GM23338 (cell line): Measurements from ENCODE around the gene SMAD1.

Source experiments
- CREB1 ChIP-seq: fragments of 250-450 bp; sonication (Bioruptor Pico); IDR thresholded peaks from 2 replicates; pipeline ENCODE4 v1.5.0; 2020; ENCODE audit warnings: low read depth, mild to moderate bottlenecking, moderate library complexity
- CTCF ChIP-seq, 2 experiments: fragments of 200-600 bp in 1 of 2; sonication (generic) in 1 of 2; conservative IDR thresholded peaks; 2 replicates each; pipeline versions ENCODE4 v1.5.1 to v1.6.1; 2016 to 2017; ENCODE audit warnings: antibody characterized with exemption in 2 of 2, low read depth in 2 of 2, mild to moderate bottlenecking in 2 of 2, moderate library complexity in 1 of 2
- ETS1 ChIP-seq: IDR thresholded peaks from 2 replicates; pipeline ENCODE4 v1.6.1; 2016; ENCODE audit warnings: antibody characterized with exemption
- EZH2 ChIP-seq: fragments of 200-600 bp; sonication (generic); IDR thresholded peaks from one replicate; pipeline ENCODE4 v1.8.0; 2017; ENCODE audit warnings: antibody characterized with exemption, mild to moderate bottlenecking, low read depth; ENCODE audit not compliant: unreplicated experiment
- EZH2phosphoT487 ChIP-seq: fragments of 200-600 bp; sonication (generic); IDR thresholded peaks from one replicate; pipeline ENCODE4 v1.8.1; 2018; ENCODE audit warnings: antibody characterized with exemption; ENCODE audit not compliant: unreplicated experiment
- JUNB ChIP-seq: IDR thresholded peaks from one replicate; pipeline ENCODE4 v1.6.1; 2016; ENCODE audit warnings: antibody characterized with exemption; ENCODE audit not compliant: unreplicated experiment
- POLR2AphosphoS5 ChIP-seq: IDR thresholded peaks from 2 replicates; pipeline ENCODE4 v1.6.1; 2016; ENCODE audit warnings: antibody characterized with exemption, low read depth
- REST ChIP-seq: IDR thresholded peaks from one replicate; pipeline ENCODE4 v1.6.1; 2018; ENCODE audit warnings: antibody characterized with exemption; ENCODE audit not compliant: unreplicated experiment
- ZNF114 ChIP-seq: fragments of 250-450 bp; sonication (Bioruptor Pico); IDR thresholded peaks from 2 replicates; pipeline ENCODE4 v1.5.0; 2020; ENCODE audit warnings: mild to moderate bottlenecking, moderate library complexity
- ZNF331 ChIP-seq: fragments of 250-450 bp; sonication (Bioruptor Pico); IDR thresholded peaks from 2 replicates; pipeline ENCODE4 v1.5.0; 2020; ENCODE audit warnings: low read depth, mild to moderate bottlenecking, moderate library complexity

- TF ChIP-seq CTCF (conservative IDR thresholded peaks at IDR 0.05; ENCODE audit: low read depth in 2 of 2) (no peak), REST (no peak), JUNB (no peak), ZNF114 (CRISPR knock-in tag) (no peak), POLR2AphosphoS5 (no peak), EZH2 (no peak), EZH2phosphoT487 (no peak), ETS1 (no peak), CREB1 (CRISPR knock-in tag) (no peak), ZNF331 (CRISPR knock-in tag) (no peak)
Observed at GRCh38 chr4:145541346-145541745, 59.7 kb downstream of the SMAD1 start.
